ENCODE measurements around the gene TNFAIP8L3.

Gene TNFAIP8L3

DNA sequence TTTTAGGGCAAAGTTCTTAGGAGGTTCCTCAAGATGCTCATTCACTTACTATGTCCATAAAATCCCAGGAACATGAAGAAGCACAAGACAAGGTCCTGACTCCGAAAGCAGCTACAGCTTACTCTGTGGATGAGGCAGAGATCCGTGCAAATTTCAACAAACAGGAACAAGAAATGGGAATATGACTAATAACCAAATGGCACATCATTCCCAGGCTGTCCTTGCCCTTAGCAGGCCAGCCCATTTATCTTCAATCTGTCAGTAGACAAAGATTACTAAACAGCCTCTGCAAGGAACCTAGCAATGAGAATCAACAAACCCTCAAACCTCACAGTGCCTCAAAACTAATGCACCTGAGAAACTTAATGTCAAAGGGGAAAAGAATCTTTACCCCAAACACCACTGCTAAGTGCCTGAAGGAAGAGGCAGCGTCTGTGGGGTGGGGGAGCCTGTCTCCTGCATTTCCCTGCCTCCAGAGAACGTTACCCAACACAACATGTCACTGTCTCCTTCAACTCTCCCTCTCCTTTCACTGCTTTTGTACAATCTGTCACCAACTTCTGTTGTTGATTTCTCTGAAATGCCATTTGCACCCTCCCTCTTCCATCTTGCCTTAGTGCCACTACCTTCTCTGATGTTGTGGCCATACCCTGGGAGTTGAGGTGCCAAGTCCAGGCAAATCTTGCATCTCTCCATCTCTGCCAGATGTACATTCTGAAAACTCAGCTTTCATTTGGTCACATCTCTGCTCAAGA lies 4.8 kb downstream of the TNFAIP8L3 start:
- no peak for DNase-seq (ENCODE audit: low spot score)

DNA sequence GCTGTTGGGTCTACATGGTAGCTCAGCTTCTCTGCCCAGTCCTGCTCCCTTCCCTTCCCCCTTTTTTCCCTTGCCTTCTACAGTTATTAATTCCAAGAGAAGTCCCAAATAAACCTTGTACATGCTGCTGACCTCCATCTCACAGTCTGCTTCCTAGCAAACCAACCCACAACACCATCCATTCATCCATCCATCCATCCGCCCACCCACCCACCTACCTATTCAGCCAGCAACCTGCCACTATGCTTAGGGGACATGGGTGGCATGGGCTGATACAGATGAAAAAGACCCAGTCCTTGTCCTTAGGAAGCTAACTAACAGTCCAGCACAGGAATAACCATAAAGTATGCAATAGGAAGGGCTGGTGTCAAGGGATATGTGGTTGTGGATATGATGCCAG lies 5.7 kb downstream of the TNFAIP8L3 start:
- no peak for DNase-seq (ENCODE audit: low spot score)

DNA sequence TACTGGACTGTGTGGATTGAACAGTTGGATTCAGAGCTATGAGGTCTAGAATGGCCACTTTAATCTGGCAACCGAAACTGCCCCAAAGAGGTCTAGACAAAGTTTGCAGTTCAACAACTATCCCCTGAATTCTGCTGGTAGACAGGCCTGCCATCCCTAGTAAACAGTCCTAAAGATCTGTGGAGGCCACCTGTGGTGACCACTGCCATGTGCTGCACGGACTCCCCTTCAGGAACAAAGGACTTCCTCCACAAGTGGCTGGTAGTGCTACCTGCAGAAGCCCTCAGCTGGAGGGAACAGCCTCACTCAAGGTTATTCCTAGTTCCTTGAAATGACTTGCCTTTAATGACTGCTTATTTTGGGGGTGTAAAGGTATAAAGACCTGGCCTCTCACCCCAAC lies 6.1 kb downstream of the TNFAIP8L3 start:
- DNase-seq (ENCODE audit: low spot score): no peak

DNA sequence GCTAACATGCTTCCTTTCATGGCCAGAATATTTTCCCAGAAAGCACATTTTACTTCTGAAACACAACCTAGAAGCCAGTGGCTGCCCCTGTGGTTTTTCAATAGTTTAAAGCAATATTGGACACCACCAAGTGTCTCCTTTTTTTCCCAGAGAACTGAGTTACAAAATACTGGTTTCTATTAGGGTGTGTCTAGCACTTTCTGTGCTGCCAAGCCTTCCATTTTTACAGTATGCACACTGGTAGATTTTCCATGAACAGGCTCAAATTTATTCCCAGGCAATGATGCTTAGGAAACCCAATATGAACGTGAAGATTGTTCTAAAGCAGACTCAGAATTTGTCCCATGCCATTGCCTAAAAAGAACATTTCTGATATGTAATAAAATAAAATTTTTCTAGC lies 7.2 kb downstream of the TNFAIP8L3 start:
- no peak for DNase-seq (ENCODE audit: low spot score)

DNA sequence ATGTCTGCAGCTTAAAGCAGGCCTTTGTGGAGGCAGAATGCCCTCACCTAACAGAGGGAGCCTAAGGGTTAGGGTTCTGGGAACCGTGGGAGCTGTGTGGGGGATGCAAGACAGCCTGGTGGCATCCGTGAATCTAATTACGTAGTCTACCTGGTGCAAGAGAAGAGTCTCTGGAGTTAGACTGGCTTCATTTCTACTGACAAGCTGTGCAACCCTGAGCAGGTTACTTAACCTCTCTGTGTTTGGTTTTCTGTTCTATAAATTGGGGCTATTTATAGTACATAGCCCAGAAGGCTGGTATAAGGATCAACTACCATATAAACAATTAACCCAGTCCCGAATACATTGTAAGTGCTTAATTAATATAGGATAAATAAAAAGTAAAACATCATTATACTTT lies 8.3 kb downstream of the TNFAIP8L3 start:
- DNase-seq (ENCODE audit: low spot score): no peak

DNA sequence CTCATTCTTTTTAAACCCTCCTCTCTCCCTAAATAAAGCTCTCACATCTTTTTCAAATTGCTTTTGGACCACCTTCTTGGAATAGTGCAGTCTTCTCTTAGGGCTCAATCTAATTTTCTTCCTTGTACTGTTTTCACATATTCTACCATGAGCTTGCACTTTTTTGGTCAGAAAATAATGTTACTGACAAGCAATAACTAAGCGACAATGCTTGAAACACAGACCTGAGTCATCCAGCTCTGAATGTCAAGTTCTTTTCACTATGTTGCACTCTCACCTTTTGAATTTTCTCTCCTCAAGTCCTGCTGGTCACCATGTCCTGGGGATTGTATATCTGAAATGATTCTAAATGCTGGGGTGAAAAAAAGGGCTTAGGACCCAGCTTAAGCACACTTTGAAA lies 8.9 kb downstream of the TNFAIP8L3 start:
- no peak for DNase-seq (ENCODE audit: low spot score)

DNA sequence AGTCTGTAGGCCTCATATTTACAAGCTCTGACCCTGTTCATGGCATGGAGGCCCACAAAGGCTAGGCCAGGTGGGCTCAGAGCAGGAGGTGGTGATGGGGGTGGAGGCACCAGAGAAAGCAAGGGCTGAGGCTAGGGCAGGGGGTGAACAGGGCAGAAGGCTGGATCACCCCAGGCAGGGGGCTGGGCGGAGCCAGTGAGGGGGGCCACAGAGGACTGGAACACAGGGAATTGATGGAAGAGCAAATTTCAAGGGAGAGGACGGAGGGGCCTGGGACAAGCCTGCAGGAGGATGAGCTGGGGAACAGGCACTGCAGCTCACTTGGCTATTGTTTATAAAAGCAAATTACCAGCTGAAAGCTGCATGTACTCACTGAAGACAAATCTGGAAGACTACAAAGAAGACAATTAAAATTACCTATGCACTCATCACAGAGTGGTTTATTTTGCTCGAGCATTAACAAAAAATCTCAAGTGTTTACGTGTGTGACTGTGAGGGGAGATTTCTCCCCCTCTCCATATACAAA lies 11.0 kb downstream of the TNFAIP8L3 start:
- DNase-seq (ENCODE audit: low spot score): no peak

DNA sequence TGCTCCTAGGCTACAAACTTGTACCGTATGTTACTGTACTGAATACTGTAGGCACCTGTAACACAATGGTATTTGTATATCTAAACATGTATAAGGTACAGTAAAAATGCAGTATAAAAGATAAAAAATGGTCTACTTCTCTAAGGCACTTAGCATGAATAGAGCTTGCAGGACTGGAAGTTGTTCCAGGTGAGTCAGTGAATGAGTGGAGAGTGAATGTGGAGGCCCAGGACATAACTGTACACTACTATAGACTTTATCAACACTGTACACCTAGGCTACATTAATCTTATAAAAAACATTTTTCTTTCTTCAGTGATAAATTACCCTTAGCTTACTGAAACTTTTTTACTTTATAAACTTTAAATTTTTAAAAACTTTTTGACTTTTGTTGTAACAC lies 12.5 kb downstream of the TNFAIP8L3 start:
- no peak for DNase-seq (ENCODE audit: low spot score)

DNA sequence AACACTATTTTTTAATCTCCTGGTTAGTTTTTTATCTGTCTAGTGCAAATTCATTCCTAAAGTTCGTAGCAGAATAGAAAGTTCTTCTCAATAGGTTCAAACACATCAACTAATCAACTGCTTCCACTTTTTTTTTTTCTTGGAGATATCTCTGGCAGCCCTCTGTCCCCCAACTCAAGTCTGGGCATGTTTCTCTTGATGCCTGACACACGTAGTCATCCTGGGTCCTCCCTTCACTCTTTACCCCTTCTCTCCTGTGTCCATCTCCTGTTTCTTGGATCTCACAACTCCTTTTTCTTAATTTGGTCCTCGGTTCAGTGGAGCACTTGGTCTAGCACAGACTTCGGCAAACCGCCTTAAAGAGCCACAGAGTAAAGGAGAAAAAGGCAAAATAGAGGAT lies 14.4 kb downstream of the TNFAIP8L3 start:
- DNase-seq (ENCODE audit: low spot score): no peak

DNA sequence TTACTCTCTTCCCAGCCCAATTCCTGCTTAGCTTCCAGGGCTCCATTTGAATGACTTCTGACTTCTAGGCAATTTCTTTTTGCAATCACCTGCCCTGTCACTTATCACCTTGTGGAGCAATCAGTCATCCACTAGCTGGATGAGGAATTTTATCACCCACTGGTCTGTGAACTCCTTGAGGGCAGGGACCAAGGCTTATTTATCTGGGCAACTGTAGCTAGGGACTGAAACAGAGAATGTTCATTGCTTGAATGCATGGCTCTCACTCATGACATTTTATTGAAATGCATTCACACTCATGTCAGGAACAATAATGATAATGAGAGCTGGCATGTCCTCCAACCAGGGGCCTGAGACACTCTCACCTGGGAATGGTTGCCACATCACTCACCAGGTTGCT lies 15.5 kb downstream of the TNFAIP8L3 start:
- no peak for DNase-seq (ENCODE audit: low spot score)

DNA sequence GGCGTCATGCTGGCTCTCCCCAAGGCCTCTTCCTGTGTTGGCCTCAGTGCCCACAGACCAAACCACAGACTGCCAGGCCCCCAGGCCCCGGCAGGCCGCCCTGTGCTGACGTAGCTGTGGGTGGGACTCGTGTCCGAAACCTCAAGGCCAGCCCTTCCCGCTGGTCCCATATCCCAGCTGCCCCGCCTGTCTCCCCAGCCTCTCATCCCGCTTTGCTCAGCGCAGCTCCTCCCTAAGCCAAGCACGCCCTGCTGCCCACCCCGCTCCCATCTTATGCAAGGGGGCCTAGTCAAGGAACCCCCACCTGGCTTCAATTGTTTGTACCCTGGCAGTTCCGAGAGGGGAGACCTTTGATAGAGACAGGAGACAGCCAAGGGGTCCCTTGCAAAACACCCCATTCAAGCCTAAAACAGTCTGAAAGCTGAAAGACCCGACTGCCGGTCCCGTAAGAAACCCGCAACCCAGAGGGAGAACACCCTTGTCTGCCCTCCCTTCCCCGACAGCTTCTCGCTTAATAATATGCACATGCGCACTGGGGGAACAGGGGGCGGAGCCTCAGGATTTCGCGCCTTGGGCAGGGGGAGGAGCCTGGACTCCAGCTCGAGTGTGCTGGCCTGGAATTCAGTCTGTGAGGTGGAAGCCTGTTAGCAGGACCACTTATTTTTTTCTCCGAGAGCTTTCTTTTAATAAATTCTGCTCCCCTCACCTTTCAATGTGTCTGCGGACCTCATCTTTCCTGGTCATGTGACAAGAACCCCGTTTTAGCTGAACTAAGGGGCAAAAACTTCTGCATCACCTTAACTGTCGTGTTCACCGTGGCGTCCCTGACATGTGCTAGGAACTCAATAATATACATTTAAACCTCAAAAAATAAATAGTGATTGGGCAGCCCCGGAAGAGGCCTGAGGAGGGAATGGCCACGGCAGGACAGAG lies 17.2 kb downstream of the TNFAIP8L3 start:
- DNase-seq (ENCODE audit: low spot score): peak; percentile 13

DNA sequence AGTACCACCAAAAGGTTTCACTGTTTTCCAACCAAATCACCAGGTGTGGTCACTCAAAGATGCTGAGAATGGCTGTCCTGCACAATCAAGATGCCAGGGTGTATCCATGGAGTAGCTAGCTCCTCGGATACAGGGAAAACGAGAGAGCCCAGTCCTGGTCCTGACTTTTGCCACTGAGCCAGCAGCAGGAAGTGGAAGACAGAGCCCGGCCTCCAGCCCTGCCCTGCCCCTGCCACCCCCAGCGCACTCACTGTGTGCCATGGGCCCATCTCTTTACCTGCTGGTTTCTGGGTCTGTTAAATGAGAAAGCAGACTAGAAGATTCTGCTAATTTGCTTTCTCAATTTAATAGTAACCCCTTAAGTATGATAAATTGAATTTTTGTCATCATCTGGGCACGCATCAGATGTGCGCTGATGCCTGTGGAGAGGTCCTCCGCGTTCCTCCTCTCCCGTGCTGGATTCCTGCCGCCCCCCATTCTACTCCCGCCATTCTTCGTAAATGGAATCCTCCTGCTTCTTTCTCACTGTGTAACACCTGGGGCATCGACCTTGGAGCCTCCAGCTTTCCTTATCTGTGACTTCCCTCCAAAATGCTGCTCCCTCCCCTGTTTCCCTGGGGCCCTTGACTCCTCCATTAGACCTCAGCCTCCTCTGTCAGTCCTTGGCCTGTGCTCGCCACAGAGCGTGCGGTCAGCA lies 18.0 kb downstream of the TNFAIP8L3 start:
- no peak for DNase-seq (ENCODE audit: low spot score)

DNA sequence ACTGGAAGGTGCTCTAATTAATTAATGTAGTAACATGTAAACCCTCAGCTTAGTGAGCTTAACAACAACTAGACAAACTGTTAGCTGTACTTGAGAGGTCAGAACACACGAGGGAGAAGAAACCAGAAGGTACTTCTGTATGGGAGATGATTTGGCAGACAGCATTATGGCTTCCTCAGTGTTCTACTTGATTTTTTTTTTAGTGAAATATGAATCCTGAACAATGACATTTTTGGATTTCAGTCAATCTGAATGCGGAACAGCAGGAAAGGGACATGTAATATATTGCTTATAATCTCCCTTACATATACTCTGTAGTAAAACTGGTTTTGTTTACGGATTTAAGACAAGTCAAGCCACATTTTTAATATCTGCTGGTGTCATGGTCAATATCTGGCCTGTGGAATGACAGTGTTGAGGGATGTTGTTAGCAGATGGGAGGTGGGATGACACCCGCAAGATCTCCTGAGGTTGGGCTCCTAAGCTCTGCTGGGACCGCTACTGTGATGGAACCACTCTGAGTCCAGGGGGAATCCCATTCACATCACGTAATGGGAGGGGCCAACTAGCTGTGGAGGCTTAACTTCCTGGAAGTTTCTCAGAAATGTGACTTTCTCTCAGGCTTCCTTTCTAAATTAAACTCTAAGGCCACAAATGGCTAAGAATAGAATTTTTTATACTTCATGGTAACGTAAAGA lies 18.7 kb downstream of the TNFAIP8L3 start:
- DNase-seq (ENCODE audit: low spot score): no peak

DNA sequence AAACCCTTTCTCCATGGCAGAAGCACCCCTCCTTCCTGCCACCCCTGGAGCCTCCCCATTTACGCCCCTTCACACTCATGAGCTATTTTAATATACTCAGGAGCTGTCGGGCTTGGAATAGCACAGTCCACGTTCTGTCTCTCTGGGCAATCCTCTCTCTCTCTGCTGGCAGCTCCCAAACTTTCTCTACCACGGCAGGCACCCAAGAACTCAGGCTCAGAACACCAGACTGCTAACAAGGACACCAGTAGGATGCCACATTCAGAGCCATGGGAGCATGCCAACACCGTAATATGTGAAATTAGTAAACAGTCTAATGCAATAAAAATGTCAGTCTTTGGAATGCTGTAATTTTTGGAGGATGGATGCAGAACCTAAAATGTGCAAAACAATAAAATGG lies 19.3 kb downstream of the TNFAIP8L3 start:
- no peak for DNase-seq (ENCODE audit: low spot score)

DNA sequence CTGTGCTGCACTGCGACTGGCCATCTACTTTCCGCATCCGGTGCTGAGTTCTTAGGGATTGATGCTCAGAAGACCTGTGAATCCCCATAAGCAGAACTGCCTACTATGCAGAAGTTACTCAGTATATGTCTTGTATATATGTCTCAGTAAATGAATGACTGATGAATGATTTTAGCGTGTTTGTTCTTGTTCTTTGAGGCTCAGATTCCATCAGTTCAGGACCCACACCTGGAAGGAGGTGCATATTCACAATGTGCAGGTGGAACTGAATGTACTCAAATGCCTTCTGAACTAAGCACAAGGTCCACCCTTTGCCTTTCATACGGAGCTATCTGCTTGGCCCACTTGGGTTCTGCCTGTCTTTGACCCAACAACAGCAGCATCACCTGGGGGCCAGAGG lies 19.8 kb downstream of the TNFAIP8L3 start:
- DNase-seq (ENCODE audit: low spot score): no peak

DNA sequence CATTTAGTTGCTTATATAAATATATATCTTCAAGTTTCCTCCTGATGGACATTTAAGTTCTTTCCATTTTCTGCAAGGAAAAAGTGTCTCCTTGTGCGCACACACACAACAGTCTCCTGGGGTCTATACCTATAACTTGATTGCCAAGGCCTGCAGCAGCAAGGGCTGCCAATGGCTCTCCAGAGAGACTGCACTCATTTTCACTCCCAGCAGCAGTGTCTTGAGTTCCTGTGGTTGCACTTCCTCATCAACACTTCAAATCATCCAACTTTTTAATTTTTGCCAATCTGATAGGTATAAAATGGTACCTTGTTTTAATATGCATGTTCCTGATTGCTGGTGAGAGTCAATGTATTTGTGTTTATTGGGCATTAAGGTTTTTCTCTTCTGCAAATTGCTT lies 23.1 kb downstream of the TNFAIP8L3 start:
- DNase-seq (ENCODE audit: low spot score): no peak

DNA sequence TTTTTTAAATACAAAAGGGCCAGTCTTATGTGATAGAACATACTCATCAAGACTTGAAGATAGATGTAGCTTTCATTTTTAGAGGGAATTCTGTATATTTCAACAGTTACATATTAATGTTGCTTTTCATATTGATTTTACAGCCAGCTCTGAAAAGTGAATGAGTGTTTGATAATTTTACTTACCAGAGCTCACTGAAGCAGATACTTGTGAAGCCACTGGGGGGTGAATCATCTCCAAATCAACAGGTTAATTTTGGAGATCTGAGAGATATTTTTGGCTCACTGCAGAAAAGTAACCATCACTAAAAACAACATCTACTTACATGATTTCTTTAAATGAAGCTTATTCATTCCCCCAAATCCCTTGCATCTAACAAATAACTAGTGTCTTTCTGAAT lies 24.7 kb downstream of the TNFAIP8L3 start:
- no peak for DNase-seq (ENCODE audit: low spot score)

DNA sequence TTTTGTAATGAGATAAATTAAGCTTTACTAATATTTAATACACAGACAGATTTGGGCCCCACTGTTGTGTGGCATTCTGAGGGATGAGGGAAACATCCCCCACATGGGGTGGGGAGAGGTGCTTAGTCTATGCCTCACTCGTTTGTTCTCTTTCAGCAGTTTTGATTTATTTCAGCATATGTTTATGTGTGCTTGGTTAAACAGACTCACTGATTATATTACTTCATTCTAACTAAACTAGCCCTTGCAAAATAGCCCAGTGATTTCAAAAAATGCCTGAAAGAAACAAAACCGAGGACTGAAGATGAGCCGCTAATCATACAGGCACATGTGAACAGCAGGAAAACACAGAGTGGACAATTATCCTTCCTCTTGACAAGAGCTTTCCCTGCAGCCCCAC lies 27.2 kb downstream of the TNFAIP8L3 start:
- no peak for DNase-seq (ENCODE audit: low spot score)

DNA sequence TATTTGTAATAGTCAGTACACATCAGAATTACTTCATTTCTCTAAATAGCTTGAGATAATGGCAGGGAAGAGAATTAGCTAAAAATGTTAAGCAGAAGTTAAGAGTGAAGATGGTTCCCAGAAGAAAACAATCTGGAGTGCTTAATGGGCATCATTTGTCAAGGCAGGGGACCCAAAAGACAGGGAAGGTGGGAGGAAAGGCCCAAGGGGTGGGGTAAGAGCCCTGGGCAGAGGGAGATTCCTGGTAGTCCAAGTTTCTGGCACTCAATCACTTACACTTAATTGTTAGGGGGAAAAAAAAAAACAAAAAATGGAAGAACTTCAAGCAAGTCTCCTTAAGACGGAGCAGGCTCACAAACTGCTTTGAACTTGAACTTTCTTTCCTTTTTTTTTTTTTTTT lies 28.9 kb downstream of the TNFAIP8L3 start:
- no peak for DNase-seq (ENCODE audit: low spot score)

DNA sequence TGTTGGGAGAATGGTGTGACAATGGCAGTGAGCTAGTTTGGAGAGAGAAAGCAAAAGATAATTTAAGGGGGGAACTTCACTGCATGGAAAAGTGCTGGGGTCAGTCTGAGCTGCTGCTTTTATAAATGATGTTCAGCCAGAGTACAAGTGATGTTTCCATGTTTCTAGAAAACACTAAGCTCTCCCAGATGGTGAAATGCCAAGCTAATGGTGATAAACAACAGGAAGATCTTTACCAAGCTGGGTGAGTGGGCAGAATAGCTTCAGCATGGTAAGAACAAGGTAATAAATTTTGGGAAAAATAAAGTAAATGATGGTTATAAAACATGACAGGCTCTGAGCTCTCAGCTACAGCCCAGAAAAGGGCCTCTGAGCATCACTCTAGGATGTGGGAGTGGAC lies 29.4 kb downstream of the TNFAIP8L3 start:
- no peak for DNase-seq (ENCODE audit: low spot score)

DNA sequence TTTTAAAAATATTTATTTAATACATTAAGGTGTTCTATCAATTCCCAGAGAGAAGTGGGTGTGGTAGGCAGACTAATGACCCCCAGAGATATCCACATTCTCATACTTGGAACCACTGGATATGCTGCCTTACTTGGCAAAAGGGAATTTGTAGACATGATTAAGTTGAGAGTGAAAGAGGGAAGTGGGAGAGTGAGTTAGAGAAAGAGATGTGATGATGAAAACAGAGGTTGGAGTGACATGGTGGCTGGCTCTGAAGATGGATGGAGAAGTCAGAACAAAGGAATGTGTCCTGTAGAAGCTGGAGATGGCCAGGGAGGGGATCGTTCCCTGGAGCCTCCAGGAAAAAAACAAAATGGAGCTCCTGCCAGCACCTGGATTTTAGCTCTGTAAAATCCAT lies 32.0 kb downstream of the TNFAIP8L3 start:
- no peak for DNase-seq (ENCODE audit: low spot score)
